GM23338 (cell line): ENCODE results near the gene UBAC1.

Experiments
- CREB1 ChIP-seq: fragments of 250-450 bp; sonication (Bioruptor Pico); IDR thresholded peaks from 2 replicates; pipeline ENCODE4 v1.5.0; 2020; ENCODE audit warnings: low read depth, mild to moderate bottlenecking, moderate library complexity
- CTCF ChIP-seq, 2 experiments: fragments of 200-600 bp in 1 of 2; sonication (generic) in 1 of 2; conservative IDR thresholded peaks; 2 replicates each; pipeline versions ENCODE4 v1.5.1 to v1.6.1; 2016 to 2017; ENCODE audit warnings: antibody characterized with exemption in 2 of 2, low read depth in 2 of 2, mild to moderate bottlenecking in 2 of 2, moderate library complexity in 1 of 2
- EZH2 ChIP-seq: fragments of 200-600 bp; sonication (generic); IDR thresholded peaks from one replicate; pipeline ENCODE4 v1.8.0; 2017; ENCODE audit warnings: antibody characterized with exemption, mild to moderate bottlenecking, low read depth; ENCODE audit not compliant: unreplicated experiment
- POLR2AphosphoS5 ChIP-seq: IDR thresholded peaks from 2 replicates; pipeline ENCODE4 v1.6.1; 2016; ENCODE audit warnings: antibody characterized with exemption, low read depth

- TF ChIP-seq POLR2AphosphoS5 (no peak), CTCF (conservative IDR thresholded peaks at IDR 0.05; ENCODE audit: low read depth in 2 of 2) (no peak), EZH2 (no peak), CREB1 (CRISPR knock-in tag) (no peak)
Measured at GRCh38 chr9:135910216-135910615, 51.0 kb downstream of the UBAC1 start.
